ENCODE measurements around the gene IFT57.

- TF ChIP-seq, protein P1, sequence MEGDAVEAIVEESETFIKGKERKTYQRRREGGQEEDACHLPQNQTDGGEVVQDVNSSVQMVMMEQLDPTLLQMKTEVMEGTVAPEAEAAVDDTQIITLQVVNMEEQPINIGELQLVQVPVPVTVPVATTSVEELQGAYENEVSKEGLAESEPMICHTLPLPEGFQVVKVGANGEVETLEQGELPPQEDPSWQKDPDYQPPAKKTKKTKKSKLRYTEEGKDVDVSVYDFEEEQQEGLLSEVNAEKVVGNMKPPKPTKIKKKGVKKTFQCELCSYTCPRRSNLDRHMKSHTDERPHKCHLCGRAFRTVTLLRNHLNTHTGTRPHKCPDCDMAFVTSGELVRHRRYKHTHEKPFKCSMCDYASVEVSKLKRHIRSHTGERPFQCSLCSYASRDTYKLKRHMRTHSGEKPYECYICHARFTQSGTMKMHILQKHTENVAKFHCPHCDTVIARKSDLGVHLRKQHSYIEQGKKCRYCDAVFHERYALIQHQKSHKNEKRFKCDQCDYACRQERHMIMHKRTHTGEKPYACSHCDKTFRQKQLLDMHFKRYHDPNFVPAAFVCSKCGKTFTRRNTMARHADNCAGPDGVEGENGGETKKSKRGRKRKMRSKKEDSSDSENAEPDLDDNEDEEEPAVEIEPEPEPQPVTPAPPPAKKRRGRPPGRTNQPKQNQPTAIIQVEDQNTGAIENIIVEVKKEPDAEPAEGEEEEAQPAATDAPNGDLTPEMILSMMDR (IDR thresholded peaks at IDR 0.05; ENCODE audit: borderline replicate concordance, extremely low read depth, low read length, poor library complexity, severe bottlenecking) = no peak
- TF ChIP-seq EZH2 (IDR thresholded peaks at IDR 0.05; ENCODE audit: borderline replicate concordance, low read depth, low read length, severe bottlenecking) = no peak
Observed at GRCh38 chr3:108189440-108189839, 32.8 kb downstream of the IFT57 start.
